Gastrocnemius medialis (tissue), 4 donors: ENCODE results near the gene LINGO4. TPM values are rescaled to one million over a fixed set of nuclear protein-coding genes. Genes with fewer than 3 reads are reported as not detected.

Source experiments
- ATAC-seq, 2 donors: fragments of 150-250 bp; one replicate each; pipeline ENCODE4 v1.9.1; 2016
- DNase-seq, 2 donors: peaks; one replicate each; pipeline ENCODE4 v3.0.0-alpha.2; 2019
- H3K27ac ChIP-seq, 4 donors: fragments of 200-600 bp; sonication (generic); 1 replicate in 1 of 4; 2 replicates in 3 of 4; pipeline ENCODE4 v1.5.1; 2016 to 2018; ENCODE audit warnings: mild to moderate bottlenecking in 2 of 4, moderate library complexity in 1 of 4
- H3K27me3 ChIP-seq, 3 donors: fragments of 200-600 bp; sonication (generic) in 2 of 3; 1 replicate in 1 of 3; 2 replicates in 2 of 3; pipeline versions ENCODE4 v1.5.1 to v1.6.0; 2016 to 2019; ENCODE audit warnings: mild to moderate bottlenecking in 1 of 3, moderate library complexity in 1 of 3
- H3K36me3 ChIP-seq, 2 donors: fragments of 200-600 bp; sonication (generic) in 1 of 2; one replicate each; pipeline ENCODE4 v1.5.1; 2017 to 2018
- H3K4me1 ChIP-seq, 2 donors: fragments of 200-600 bp; sonication (generic) in 1 of 2; one replicate each; pipeline ENCODE4 v1.5.1; 2016 to 2017; ENCODE audit warnings: mild to moderate bottlenecking in 2 of 2
- H3K4me3 ChIP-seq, 4 donors: fragments of 200-600 bp; sonication (generic) in 3 of 4; 1 replicate in 1 of 4; 2 replicates in 3 of 4; pipeline ENCODE4 v1.5.1; 2016 to 2019; ENCODE audit warnings: mild to moderate bottlenecking in 2 of 4
- H3K9me3 ChIP-seq, 3 donors: fragments of 200-600 bp; sonication (generic) in 2 of 3; 1 replicate in 1 of 3; 2 replicates in 2 of 3; pipeline ENCODE4 v1.5.1; 2016 to 2019
- POLR2A ChIP-seq, 2 donors: fragments of 450-650 bp; IDR thresholded peaks; one replicate each; pipeline ENCODE4 v1.6.1; 2017; ENCODE audit warnings: antibody characterized with exemption in 2 of 2, mild to moderate bottlenecking in 2 of 2, moderate library complexity in 2 of 2
- in situ Hi-C, 4 donors: fragments of 200-750 bp; cut with MboI; loops; one replicate each; pipeline versions ENCODE4 v1.15.0 to v1.8.0; 2017; ENCODE audit warnings: low sequenced_read_pairs in 4 of 4
- intact Hi-C: fragments of 100-400 bp; cut with DNase I; formaldehyde crosslinking; loops from one replicate; pipeline ENCODE4 v1.15.1; 2023; ENCODE audit warnings: low total_unique reads
- total RNA-seq, 4 donors: library from RNA; depleted of rRNA; stranded (reverse); fragments of >200 nt; gene quantifications; one replicate each; pipeline versions ENCODE4 v1.1.0 to v1.2.3, GENCODE V29; 2016
- TF ChIP-seq, protein P1 (sequence below), 5 experiments: fragments of 450-650 bp in 3 of 5; fragments of 200-600 bp in 2 of 5; sonication (generic) in 2 of 5; IDR thresholded peaks in 4 of 5; conservative IDR thresholded peaks in 1 of 5; 1 replicate in 4 of 5; 2 replicates in 1 of 5; pipeline ENCODE4 v1.5.1; 2016 to 2019; ENCODE audit warnings: antibody characterized with exemption in 5 of 5, mild to moderate bottlenecking in 3 of 5, moderate library complexity in 3 of 5

The LINGO4 gene
- total RNA-seq, 4 donors from 2014 or later = 4.2 to 24.5 (median 14.3) TPM

- H3K27me3 ChIP-seq = no peaks in the 10 kb centered on the region
- in situ Hi-C loops = no loop called here
- intact Hi-C loops = no loop called here
- no peaks in the 10 kb centered on the region for H3K9me3 ChIP-seq
- no peak overlapping the region for H3K4me3 ChIP-seq
- peak overlapping the region in 1 of 4 donors; percentile 38 for H3K27ac ChIP-seq
- TF ChIP-seq POLR2A (IDR thresholded peaks at IDR 0.05) = no peak
- TF ChIP-seq, protein P1, sequence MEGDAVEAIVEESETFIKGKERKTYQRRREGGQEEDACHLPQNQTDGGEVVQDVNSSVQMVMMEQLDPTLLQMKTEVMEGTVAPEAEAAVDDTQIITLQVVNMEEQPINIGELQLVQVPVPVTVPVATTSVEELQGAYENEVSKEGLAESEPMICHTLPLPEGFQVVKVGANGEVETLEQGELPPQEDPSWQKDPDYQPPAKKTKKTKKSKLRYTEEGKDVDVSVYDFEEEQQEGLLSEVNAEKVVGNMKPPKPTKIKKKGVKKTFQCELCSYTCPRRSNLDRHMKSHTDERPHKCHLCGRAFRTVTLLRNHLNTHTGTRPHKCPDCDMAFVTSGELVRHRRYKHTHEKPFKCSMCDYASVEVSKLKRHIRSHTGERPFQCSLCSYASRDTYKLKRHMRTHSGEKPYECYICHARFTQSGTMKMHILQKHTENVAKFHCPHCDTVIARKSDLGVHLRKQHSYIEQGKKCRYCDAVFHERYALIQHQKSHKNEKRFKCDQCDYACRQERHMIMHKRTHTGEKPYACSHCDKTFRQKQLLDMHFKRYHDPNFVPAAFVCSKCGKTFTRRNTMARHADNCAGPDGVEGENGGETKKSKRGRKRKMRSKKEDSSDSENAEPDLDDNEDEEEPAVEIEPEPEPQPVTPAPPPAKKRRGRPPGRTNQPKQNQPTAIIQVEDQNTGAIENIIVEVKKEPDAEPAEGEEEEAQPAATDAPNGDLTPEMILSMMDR (IDR thresholded peaks at IDR 0.05 in 4 of 5, conservative IDR thresholded peaks at IDR 0.05 in 1 of 5) = no peak
- no peak for DNase-seq
- peak in 1 of 2 donors; percentile 40 for ATAC-seq
- H3K36me3 ChIP-seq = no peaks in the 10 kb centered on the region
- H3K4me1 ChIP-seq = peaks cover 3% of the 10 kb centered on the region in 2 donors
These were observed 2.8 kb downstream of the LINGO4 start for GRCh38 chr1:151802372-151802771.

- in situ Hi-C loops = no loop called here
- no peaks in the 10 kb centered on the region for H3K27me3 ChIP-seq
These were observed 3.4 kb downstream of the LINGO4 start for GRCh38 chr1:151801846-151802245.

DNA sequence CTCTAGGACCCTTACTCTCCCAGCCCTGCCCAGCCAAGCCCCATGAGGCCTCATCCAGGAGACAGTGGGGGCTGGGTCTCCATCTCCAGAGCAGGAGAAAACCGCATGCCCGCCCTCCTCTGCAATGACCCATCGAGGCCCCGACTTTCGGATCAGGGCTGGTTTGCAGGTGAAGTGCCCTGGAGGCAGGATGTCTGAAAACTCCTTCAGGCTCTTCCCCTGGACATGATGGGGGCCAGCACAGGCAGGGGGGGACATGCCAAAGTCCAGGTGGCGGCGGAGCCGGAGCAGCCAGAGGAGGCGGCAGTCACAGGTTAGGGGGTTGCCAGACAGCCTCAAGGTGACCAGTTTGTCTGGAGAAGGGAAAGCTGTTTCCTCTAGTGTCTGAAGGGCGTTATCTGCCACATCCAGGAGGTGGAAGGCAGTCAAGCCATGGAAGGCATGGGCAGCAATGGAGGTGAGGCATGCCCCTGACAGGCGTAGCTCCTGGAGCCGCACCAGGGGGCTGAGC is 3.9 kb downstream of the LINGO4 start:
- Histone ChIP-seq H3K9me3 (no peaks in the 10 kb centered on the region), H3K4me1 (peaks cover 0 to 3% of the 10 kb centered on the region in 2 donors), H3K27me3 (no peaks in the 10 kb centered on the region), H3K27ac (no peak overlapping the region), H3K36me3 (no peaks in the 10 kb centered on the region), H3K4me3 (no peak overlapping the region)
- ATAC-seq (no peak), DNase-seq (no peak)
- TF ChIP-seq POLR2A (IDR thresholded peaks at IDR 0.05) = no peak
- TF ChIP-seq, protein P1 (IDR thresholded peaks at IDR 0.05 in 4 of 5, conservative IDR thresholded peaks at IDR 0.05 in 1 of 5) = no peak
- in situ Hi-C loops (no loop called here), intact Hi-C loops (no loop called here)

More at GRCh38 chr1:151801846-151802245, 3.4 kb downstream of the LINGO4 start:
- H3K27ac ChIP-seq = no peak overlapping the region
- no peak for DNase-seq
- intact Hi-C loops = no loop called here
- no peaks in the 10 kb centered on the region for H3K36me3 ChIP-seq
- TF ChIP-seq POLR2A (IDR thresholded peaks at IDR 0.05) = no peak
- TF ChIP-seq, protein P1 (IDR thresholded peaks at IDR 0.05 in 4 of 5, conservative IDR thresholded peaks at IDR 0.05 in 1 of 5) = no peak
- ATAC-seq = no peak
- peaks cover 0 to 3% of the 10 kb centered on the region in 2 donors for H3K4me1 ChIP-seq
- no peaks in the 10 kb centered on the region for H3K9me3 ChIP-seq
- H3K4me3 ChIP-seq = no peak overlapping the region

DNA sequence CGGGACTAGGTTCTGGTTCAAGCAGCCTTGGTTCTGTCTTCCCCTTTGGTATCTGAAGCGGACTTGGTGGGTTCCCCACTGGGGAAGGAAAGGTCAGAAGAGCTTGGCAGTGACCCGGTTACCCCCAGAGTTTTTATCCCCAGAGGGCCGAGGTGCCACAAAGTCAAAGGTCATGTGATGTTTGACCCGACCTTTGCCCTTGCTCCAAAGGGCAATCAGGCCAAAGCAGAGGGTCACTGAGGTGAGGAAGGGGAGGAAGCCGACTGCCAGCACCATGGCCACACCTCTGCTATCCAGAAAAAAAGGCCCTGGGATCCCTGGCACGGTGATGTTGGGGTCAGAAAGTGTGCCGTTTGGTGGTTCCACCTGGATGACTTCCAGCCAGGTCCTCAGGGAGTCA is 4.4 kb downstream of the LINGO4 start:
- Histone ChIP-seq H3K27ac (no peak overlapping the region), H3K4me1 (peaks cover 0 to 3% of the 10 kb centered on the region in 2 donors), H3K36me3 (no peaks in the 10 kb centered on the region), H3K27me3 (no peaks in the 10 kb centered on the region), H3K9me3 (no peaks in the 10 kb centered on the region), H3K4me3 (no peak overlapping the region)
- no peak for TF ChIP-seq POLR2A (IDR thresholded peaks at IDR 0.05)
- TF ChIP-seq, protein P1 (IDR thresholded peaks at IDR 0.05 in 4 of 5, conservative IDR thresholded peaks at IDR 0.05 in 1 of 5) = no peak
- DNase-seq (no peak), ATAC-seq (no peak)
- in situ Hi-C loops (no loop called here), intact Hi-C loops (no loop called here)
